HG03571 (cell line): Measurements from ENCODE around the gene ISLR.

Experiments used
- ATAC-seq: cut with Tn5 transposase; IDR thresholded peaks from one replicate; pipeline ENCODE4 v1.9.1; 2021; ENCODE audit not compliant: unreplicated experiment

The ISLR gene

DNA sequence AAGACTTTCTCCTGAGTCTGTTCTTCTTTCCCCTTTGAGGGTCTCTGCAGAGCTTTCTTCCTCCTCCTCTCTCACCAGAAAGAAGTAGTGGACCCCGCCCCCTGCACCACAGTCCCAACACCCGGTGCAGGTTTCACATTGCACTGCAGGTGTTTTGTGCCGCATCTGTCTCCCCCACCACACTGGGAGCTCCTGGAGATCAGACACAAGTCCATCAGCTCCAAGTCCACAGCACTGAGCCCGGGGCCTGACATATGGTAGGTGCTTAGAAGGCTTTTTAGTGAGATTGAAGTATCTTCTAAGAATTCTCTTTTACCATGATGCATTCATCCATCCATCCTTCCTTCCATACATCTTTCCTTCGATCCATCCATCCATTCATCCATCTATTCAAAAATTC, 19.2 kb downstream of the ISLR start:
- ATAC-seq = no peak

DNA sequence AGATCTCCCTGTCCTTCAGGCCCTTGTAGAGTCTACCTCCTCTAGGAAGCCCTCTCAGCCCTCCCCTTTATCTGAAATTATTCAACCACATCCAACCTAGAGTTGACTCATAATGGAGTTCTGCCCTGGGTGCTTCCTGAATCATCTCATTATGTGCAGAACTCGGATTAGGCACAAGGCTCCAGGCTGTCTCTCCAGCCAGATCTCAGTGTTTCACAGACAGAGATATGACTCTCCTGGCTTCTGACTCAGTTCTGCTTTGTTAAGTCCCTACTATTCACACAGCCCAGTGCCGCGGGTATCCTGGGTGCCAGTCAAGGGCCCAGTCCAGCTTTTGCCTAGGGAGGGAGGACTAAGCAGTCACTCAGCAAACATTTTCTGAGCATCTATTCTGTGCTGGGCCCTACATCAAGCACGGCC, 19.8 kb downstream of the ISLR start:
- no peak for ATAC-seq

DNA sequence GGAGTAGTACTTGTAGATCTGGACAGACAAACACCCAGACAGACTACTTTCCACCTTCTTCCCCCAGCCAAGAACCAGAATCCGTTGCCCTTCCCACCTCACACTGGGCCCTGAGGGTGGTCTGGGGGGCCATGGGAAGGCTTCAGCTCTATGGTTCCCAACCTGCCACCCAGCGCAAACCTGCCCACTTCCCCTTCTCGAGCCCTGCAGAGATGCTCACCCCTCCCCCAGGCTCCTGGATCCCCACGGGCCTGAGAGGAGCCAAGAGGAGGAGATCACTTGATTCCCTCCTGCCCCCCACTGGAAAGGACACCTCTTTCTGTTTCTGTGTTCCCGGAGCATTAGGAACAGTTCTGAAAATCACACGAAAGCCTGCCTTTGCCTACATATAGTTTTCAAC, 20.4 kb downstream of the ISLR start:
- ATAC-seq = no peak

DNA sequence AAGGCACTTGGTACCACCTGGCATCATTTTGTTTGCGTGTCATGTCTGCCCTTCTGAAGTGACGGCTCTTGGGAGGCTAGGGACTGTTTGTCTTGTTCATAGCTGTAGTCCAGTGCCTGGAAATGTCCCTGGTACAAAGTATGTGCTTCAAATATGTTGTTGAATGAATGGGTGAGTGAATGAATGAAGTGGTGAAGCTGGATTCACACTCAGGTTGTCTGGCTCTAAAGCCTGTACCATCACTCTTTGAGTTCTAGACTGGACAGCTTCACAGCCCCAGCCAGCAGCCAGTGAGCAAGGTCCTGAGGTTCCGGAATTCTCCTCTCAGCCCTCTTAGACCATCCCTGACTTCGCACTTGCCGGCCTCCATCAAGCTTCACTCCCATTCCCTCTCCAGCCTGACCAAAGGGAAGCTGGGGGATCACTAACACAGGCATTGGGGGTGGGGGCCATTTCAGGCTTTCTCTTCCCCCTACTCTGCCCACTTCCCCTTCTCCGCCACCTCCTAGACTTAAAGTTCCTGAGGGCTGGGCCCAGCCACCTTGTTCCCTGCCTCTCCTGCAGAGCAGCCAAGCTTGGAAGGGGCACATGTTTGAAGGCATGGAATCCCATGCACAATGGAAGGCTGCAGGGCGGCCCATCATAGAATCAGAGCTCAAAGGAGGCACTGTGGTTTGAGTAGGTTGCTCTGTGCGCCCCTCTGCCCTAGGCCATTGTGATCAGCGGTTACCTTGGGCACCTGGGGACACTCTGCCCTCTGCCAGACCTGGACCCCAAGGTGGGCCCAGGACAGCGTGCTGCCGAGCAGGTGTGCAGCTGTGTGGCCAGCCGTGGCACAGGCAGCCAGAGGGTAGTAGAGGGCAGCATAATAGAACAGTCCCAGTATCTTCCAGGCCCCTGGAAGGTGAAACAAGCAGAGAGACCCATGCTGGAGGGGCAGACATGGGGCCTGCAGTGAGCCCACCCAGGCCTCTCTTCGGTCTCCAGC, 21.4 kb downstream of the ISLR start:
- ATAC-seq = no peak

DNA sequence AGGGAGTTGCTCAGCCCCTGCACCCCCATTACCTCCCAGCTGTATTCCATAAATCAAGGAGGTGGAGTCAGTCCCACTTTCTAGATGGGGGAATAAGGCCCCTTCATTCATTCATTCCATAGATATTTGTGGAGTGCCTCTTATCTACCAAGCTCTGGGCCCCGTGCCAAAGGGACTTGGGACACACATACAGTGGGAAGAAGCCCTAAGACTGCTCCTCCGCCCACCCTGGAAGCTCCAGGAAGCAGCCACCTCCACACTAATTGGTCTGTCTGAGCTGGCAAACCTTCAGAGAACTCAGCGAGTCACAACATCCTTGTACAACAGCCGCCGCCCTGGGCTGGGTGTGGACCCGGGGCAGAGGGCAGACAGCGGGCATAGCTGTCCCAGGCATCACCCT, 22.7 kb downstream of the ISLR start:
- no peak for ATAC-seq

DNA sequence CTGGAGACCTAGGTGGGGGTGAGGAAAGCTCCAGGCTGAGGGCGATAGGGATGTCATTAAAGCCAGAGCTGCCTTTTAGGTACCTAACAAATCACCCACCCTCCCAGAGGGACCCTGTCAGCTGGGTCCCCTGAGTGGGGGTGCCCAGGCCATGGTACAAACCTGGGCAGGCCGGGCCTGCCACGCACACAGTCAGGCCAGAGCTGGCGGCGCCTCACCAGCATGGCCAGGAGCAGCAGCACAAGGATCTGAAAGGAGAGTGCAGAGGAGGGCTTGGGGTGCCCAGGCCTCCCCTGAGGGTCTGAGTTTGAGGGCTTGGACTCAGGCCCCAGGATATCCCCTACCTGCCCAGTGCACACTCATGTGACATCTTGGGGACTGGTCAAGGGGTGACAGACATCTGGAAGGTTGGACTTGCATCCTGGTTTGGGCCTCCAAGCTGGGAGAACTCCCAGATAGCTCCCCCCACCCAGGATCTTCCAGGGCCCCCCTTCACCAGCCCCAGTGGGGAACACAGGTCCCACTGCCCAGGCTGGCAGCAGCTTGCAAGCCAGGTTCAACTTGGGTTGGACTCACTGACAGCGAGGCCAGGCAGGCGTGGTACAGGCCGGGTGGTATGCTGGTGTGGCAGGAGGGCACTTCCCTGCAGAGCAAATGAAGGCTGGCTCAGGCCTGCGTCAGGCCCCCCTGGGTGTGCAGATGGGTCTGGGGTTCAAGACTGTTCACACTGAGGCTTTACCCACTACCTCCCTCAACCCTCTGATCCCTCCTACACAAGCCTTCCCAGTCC, 23.9 kb downstream of the ISLR start:
- no peak for ATAC-seq

DNA sequence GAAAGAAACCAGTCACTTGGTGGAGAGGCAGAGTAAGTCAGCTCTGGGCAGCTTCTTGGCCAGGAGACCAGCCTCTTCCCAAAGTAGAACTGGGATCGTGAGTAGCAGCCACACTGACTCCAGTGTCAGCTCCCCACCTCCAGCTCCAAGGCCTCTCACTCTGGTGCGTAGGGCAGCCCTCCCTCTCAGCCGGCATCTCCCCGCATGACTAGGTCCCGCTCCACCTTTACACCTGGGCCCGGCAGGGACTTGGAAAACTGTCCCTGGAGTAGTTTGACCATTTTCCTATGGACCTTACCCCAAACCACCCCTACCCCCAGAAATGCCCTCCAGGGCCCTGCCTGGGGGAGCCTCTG, 25.8 kb downstream of the ISLR start:
- ATAC-seq = no peak

DNA sequence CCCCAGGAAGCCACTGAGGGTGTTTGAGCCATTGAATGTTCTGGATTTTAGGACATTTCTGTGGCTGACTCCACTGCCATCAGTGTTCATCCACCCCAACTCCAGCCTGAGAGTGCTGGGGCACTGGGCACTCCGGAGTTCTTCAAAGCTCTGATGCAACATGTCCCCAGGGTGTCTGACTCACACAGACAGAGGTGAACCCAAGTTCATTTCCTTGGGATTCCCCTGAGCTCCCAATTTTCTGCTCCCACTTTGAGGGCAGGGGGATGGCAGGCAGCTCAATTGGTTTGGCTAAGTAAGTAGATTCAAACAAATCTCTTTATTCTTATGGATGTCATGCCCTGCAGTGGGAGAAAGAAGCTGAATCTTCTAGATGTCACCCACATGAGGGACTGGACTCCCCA, 26.9 kb downstream of the ISLR start:
- no peak for ATAC-seq

DNA sequence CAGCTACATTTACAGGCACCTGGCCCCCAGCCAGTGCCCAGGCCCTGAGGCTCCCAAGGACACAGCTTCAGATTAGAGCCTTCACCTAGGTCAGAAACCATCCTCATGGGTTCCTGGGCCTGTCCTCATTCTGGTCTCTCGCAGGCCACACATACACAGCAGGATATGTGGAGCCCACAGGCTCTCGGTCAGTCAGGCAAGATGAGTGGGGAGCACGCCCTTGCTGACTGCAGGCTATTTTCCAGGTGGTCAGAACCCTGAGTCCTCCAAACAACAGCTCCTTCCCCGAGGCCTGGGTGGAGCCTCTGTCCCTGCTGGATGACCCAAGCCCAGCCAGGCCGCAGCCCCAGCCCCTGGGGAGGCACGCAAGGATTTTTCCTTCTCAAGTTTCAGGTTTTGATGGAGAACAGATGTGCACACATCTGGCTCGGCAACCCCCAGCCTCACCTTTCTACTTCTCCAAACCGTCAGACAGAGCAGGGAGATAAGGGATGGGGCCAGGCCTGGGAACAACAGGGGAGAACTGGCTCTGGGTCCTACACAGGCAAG, 27.4 kb downstream of the ISLR start:
- no peak for ATAC-seq

DNA sequence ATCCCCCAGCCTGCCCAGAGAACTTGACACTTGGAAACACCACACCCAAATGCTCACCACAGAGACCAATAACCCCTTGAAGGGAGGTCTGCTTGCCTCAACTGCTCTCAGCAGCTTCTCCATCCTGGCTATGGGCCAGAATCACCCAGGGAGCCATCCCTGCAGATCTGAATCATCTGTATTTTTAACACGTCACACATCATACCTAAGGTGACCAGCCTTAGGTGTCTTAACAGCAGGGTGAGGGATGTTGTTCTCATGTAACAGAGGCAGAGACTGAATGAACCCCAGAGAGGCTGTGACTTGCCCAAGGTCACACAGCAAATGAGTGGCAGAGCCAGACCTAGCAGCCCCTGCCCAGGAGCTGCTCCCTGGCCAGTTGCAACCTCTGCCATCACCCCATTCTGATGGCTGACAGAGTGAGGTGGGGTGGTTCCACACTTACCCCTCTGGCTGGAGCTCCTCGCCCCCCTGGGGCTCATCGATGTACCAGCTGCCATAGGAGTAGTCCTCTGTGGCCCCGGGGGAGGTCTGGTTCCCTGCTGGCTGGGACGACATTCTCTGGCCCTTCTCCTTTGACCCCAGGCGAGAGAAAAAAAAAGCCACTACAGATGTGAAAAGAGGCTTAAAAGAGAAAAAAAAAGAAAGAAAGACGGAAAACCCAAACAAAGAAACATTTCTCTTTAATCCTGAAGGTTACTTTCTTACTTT, 28.4 kb downstream of the ISLR start:
- ATAC-seq = no peak

DNA sequence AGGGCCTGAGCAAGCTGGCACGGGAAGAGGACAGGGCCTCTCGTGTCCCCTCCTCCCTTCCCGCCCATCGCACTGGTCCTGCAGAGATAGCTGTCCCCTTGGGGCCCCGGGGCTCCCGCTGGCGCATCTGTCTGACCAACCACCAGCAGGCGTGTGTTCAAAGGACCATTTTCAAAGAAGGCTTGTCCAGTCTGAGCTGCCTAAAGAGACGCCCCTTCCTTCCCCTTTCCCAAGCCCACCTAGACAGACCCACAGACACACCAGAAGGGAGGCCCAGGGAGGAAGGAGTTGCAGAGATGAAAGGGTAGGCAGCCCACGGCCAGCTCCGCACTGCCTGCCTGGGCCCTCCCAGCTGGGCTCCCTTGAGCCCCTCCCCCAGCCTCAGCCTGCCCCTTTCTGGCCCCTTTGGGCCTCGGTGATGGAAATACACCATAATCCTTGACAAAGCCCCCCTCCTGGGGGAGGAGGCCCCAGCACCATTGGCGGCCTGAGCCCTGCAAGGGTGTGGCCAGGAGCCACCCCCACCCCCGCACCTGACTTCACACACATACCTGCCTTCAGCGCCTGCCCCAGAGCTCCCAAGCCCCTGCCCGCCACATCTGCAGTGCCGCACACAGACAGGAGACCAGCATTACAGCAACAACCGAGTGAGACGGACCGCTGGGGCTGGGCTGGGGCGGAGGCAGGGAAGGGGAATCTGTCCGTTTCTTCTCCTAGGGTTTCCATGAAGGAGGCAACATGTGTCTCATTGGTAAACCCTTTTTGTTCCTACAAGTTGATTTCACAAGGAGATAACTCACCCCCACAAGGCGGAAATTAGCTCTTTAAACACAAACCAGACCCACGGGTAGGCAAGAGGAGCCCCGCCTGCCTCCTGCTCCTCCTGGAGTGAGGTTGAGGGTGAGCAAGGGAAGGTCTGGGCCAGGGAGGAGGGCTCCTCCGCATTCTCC, 29.2 kb downstream of the ISLR start, which contains the start of gene STRA6:
STRA6 (minus strand) TSS at position 336 of the 950 bp plus-strand sequence. CDS start 520 bp downstream, outside the sequence.
- ATAC-seq = no peak

DNA sequence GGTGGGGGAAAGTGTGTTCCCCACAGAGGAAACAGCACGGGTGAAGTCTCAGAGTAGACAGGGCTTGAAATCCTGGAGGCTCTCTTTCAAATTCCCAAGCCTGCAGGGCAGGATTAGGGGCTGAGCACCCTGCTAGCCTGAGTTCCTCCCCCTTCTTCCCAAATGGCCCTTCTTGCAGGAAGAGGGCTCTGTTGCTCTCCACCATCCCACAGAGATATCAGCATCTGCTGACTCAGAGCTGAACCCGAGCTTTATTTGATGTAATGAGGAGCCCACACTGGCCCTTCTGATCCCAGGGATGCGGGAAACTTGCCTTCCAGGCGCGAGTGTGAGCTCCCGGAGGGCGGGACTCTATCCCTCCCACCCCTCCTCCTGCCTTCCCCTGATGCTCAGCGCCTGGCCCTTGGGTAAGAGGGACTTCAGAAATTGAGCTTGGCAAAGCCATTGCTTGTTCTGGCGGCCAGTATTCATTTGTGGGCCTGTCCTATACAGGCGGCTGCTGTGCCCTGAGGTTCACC, 30.5 kb downstream of the ISLR start:
- no peak for ATAC-seq

DNA sequence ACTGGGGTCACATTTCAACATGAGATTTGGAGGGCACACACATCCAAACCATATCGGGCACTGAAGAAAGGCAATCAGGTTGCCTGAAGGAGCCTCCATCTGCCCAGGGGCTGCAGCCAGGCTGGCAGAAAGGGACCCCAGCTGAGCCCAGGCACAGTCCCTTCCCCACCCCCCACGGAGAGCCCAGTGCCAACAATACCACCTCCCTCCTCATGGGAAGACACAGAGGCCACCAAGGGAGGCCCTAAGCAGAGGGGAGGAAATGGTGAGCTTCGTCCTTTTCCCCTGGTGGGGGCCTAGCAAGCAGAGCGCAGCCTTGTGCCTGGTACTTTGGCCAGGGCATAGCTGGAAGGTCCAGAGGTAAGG, 32.1 kb downstream of the ISLR start:
- no peak for ATAC-seq

DNA sequence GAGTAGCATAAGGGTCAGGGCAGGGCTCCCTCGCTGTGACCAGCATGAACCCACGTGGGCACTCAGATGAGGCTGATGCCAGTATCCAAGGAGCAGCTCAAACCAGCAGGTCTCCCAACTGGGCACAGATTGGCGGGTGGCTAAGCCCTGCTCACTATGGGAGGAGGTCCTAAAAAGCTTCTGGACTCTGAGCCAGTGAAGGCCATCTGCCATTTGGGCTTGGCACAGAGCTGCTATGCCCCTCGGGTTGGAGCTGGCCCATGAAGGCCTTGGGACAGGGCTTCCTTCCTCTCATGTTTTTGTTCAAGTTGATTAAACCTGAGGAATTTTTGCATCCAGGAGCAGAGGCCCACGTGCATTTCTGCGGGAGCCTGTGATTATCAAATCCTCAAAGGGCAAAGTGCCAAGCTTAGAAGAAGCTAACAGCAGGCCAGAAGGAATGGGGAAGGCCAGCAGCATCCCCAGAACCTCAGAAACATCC, 33.3 kb downstream of the ISLR start:
- no peak for ATAC-seq

DNA sequence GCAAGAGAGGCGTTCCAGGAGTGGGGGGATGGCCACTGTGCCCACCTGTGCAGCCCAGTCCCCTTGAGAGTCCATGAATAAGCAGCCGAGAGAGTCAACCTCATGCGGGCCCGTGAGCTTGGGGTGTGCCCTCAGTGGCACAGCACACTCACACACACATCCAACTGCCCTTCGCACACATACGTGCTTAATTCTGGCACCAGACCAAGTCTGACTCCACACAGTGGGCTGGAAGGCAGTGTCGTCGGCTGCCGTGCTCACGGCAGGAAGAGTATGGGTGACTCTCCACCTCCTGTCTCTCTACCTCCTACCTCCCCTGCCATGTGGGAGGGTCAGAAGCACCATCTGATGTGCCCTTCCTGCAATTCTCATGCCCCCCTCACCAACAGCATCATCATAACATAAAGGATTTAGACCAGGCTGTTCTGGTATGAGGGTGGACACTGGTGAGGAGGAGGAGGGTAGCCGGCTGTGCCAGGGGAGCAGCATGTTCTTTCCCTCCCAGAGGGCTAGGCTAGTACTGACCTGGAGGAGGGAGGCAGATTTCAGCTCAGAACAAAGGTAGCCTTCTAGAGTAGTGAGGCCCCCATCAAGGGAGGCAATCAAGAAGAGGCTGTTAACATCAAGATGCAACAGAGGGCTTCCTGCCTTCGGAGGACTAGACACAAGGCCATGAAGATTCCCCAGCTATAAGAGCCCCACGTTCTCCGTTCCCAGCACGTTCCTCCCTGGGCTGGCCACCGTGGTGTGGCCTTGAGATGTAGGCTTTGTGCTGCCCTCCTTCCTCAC, 34.3 kb downstream of the ISLR start:
- ATAC-seq = no peak

DNA sequence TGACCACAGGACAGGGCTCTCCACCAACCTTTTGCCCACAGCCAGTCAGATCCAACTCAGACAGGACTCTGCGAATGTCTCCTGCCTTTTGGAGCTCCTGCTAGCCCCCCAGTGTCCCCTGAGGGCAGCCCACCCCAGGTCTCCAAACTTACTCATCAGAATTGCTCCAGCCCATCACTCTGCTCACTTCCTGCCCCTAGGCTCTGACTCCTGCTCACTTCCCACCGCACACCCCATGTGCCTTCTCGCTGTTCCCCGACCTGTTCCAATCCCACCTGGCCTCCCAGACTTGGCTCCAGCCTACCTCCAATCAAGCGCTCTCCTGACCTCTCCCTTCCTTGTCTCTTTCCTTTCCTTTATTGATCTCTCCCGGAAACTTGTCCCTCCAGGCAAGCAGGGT, 35.0 kb downstream of the ISLR start:
- no peak for ATAC-seq

DNA sequence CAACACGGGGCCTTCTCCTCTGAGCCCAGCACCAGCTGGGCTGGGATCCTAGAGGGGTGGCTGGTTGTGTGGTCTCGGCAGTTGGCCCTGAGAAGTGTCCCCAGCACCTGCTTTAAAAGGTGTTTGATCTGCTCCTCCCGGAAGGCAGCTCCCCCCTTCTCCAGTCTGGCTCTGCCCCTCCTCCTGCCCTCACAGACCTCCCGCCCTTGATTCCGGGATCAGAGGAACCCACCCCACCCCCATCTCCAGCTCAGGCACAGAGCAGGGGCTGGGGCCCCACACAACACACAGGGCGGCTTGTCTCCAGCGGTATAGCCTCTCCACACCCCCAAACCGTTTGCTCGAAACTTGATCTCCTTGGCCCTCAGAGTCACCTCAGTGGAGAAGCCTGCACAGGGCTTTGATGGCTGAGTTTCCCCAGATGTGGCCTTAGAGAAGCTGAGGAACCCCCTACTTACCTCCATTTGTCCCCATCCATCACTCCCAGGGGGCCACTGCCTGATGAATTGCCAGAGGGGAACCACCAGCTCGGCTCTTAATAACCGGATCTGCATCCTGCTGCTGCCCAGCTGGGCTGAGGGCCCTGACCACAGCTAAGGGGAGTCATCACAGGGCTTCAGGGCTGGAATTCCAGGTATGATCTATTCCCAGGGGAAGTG, 35.5 kb downstream of the ISLR start:
- no peak for ATAC-seq

DNA sequence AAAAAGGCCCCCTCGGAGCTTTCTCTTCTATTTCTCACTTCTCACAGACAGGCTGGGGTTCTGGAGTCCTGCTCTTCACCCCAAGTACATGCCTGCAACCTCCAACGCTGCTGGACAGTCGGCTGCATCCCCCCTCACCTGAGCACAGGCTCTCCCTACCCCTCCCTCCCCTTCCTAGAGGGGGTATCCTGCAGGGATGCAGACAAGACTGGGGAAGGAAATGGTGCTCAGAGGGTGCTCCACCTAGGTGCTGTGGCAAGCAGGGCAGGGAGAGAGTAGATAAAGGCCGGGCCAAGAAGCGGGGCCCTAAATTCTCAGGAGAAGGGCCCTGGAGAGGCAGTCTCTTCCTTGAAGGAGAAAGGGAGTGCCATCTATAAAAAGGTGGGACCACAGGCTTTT, 36.0 kb downstream of the ISLR start:
- no peak for ATAC-seq
